ENCODE results near the gene POT1.
"Not testable (repeated sequence)": the region's sequence is repeated elsewhere in the genome, so short reads cannot be mapped to it uniquely, and the experiment has no call there.

Gene POT1, protein sequence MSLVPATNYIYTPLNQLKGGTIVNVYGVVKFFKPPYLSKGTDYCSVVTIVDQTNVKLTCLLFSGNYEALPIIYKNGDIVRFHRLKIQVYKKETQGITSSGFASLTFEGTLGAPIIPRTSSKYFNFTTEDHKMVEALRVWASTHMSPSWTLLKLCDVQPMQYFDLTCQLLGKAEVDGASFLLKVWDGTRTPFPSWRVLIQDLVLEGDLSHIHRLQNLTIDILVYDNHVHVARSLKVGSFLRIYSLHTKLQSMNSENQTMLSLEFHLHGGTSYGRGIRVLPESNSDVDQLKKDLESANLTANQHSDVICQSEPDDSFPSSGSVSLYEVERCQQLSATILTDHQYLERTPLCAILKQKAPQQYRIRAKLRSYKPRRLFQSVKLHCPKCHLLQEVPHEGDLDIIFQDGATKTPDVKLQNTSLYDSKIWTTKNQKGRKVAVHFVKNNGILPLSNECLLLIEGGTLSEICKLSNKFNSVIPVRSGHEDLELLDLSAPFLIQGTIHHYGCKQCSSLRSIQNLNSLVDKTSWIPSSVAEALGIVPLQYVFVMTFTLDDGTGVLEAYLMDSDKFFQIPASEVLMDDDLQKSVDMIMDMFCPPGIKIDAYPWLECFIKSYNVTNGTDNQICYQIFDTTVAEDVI

DNA sequence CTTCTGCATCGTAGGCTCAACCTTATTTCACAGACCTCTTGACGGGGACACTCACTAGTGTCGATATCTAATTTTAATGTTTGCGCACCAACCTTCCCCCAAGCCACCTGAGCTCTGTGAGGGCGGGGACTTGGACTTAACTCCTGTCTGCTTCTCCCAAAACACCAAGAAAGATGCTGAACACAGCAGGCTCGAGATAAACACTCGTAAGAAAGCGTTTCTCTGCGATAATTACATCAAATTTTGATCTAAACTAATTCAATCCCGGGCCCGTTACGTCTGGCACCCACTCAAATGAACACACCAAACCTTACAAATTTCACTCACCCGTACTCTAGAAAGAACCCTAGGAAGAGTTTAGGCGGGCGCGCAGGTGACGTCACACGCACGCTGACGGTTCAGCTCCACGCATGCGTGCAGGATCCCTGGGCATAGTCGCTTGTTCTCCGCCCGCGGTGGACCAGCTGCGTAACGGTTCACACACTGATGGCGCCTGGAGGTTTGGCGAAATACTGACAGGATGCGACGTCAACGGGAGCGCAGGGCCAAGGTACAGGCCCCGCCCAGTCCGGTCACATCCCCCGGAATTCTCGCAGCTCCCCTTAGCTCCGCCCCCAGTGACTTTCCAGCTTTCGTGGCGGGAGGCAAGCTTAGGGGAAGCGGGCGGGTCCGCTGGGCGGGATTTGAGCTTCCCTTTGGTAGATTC lies at the start of gene POT1:
Gene POT1, minus strand, starts transcription at position 359 of the 706 bp plus-strand sequence. CDS start 32,652 bp downstream, outside the sequence.
- peak; percentile 98 for DNase-seq

DNA sequence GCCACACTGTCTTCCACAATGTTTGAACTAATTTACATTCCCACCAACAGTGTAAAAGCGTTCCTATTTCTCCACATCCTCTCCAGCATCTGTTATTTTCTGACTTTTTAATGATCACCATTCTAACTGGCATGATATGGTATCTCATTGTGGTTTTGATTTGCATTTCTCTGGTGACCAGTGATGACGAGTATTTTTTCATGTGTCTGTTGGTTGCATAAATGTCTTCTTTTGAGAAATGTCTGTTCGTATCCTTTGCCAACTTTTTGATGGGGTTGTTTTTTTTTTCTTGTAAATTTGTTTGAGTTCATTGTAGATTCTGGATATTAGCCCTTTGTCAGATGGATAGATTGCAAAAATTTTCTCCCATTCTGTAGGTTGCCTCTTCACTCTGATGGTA lies 45.5 kb upstream of the POT1 start:
- DNase-seq, result not testable (repeated sequence)

DNA sequence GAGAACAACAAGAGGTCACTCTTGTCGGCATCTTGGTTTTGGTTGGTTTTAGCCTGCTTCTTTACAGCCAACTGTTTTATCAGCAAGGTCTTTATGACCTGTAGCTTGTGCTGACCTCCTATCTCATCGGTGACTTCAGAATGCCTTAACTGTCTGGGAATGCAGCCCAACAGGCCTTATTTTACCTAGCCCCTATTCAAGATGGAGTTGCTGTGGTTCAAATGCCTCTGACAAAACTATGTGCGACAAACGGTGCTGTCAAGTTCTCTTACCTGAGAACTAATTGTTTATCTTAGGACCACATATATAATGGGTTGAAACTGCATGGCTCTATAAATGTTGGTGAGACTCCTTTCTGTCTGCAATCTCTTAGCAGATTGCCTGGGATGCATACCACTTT lies 35.9 kb upstream of the POT1 start:
- no peak for DNase-seq

DNA sequence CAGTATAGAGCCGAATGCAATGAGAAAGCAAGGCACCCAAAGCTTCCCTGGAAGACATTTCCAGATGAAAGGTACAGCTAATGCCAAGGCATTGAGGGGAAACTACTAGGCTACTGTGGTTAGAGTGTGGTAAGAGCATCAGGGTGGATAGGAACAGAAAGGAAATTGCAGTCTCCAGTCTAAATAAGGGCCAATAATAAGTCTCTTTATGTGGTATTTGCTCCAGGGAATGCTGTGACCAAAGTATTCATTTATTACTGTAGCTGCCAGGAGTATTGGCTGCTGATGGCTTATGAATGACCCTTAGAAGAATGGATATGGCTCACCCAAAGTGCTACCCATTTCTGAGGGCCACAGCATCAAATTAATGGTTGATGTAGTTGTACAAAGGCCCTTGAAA lies 30.1 kb upstream of the POT1 start:
- no peak for DNase-seq

DNA sequence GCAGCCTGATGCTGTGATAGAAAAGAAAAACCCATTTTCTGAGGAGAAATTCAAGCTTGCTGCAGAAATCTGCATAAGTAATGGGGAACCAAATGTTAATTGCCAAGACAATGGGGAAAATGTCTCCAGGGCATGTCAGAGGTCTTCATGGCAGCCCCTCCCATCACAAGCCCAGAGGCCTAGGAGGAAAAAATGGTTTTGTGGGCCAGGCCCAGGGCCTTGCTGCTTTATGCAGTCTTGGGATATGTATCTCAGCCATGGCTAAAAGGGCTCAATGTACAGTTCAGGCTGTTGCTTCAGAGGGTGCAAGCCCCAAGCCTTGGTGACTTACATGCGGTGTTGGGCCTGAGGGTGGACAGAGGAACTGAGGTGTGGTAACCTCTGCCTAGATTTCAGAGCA lies 28.3 kb upstream of the POT1 start:
- not testable (repeated sequence) for DNase-seq

DNA sequence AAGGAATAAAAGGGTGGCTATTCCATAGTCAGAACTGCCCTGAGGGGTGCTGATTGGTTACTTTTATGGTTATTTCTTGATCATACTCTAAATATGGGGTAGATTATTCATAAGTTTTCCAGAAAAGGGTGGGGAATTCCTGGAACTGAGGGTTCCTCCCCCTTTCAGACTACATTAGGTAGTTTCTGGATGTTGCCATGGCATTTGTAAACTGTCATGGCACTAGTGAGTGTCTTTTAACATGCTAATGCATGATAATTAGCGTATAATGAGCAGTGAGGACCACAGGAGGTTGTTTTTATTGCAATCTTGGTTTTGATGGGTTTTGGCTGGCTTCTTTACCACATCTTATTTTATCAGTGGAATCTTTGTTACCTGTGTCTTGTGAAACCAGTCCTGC lies 26.5 kb upstream of the POT1 start:
- no peak for DNase-seq

DNA sequence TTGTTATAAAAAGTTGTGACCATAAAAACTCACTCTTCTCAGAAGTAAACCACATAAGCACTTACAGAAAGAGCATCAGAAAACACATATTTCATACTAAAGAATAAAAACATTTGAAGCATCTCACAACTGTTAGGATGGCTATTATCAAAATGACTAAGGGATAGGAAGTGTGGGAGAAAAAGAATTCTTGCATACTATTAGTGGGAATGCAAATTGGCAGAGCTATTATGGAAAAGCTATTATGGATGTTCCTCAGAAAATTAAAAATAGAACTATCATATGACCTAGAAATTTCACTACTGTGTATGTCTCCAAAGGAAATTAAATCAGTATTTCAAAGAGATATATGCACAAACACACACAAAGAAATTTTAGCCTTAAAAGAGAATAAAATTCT lies 25.2 kb upstream of the POT1 start:
- no peak for DNase-seq

DNA sequence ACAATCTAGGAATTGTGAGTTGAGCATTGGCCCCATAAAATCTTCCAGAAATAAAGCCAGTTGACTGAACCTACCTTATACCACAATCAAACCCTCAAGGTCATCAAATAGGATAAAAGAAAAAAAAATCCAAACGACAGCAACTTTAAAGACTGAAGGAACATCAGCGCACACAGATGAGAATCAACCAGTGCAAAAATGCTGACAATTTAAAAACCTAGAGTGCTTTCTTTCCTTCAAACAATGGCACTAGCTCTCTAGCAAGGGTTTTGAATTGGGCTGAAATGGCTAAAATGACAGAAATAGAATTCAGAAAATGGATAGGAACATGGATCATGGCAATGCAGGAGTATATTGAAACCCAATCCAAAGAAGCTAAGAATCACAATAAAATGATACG lies 16.1 kb upstream of the POT1 start:
- DNase-seq, result no peak

DNA sequence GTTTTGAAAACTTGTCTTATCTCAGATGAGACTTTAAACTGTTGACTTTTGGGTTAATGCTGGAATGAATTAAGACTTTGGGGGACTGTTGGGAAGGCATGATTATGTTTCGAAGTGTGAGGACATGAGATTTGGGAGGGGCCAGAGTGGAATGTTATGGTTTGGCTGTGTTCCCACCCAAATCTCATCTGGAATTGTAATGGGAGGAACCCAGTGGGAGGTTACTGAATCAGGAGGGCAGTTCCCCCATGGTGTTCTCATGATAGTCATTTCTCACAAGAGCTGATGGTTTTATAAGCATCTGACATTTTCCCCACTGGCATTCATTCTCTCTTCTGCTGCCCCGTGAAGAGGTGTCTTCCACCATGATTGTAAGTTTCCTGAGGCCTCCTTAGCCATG lies 13.8 kb upstream of the POT1 start:
- DNase-seq, result no peak

DNA sequence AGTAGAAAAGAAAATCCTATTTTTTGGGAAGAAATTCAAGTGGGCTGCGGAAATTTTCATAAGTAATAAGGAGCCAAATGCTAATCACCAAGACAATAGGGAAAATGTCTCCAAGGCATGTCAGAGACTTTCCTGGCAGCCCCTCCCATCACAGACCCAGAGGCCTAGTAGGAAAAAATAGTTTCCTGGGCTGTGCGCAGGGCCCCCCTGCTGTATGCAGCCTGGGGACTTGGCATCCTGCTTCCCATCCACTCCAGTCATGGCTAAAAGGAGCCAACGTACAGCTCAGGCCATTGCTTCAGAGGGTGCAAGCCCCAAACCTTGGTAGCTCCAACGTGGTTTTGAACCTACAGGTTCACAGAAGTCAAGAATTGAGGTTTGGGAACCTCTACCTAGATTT lies 12.8 kb upstream of the POT1 start:
- DNase-seq, result no peak

DNA sequence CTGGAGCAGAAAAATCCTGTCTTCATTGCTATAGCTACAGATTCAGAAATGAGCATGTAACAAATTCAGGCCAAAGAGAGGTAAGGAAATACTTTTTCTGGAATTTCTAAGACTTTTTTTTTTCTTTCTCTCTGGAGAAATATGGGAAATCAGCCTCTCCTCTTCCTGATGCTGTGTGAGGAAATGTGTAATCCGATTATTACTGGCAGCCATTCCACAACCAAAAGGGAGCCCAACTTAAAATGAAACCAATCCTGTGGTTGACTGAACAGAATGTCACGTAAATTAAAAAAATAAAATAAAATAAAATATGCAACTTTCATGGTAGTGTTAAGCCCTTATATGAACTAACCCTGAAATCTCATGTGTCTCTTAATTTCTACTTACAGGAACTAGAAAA lies 10.7 kb upstream of the POT1 start:
- no peak for DNase-seq

DNA sequence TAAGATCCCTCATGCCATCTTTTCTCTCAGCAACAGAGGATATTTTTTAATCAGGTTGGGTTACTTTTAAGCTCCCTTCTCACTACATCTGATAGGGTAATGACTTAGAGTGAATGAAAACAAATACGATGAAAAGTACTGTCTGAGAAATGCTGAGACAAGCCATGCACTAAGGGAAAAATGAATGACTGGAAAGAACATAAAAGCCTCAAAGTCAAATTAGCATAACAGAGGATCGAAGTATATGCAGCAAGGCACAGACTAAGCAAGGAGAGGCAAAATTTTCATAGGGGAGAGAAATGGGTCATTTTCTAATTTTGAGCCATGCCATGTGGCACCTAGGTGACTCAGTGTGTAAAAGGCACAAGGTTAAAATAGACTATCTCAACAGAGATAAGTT lies 8.5 kb upstream of the POT1 start:
- DNase-seq, result no peak

DNA sequence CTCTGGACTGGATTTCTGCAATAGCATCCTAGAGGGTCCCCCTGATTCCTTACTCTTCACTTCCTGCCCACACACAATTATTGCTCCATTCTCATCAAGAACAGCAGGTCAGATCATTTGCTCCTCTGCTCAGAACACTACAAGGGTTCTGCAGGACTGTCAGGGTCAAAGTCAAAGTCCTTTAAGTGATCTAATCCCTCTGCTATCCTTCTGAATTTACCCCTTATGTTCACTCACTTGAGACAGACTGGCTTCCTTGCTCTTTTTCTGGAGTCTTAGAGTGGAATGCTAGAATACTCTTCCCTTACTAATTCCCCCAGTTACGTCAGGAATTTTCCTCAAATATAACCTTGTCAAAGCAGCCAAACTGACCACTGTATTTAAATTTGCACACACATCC lies 7.5 kb upstream of the POT1 start:
- no peak for DNase-seq

DNA sequence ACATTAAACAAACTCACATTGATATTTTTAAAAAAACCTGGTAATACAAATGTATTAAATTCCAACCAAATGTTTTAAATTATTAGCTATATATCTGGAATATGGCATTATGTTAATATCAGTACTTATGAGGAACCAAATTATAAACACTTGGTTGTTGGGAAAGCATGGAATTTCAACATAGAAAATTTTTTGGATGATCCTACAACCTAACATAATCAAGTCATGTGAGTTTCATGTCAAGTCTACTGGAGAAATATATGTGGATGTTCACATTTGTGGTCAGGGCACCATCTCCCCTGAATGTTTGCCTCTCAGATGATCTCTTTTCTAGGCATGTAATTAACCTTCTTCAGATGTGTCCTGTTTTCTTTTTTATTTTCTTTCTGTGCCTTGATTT lies 5.2 kb upstream of the POT1 start:
- DNase-seq, result no peak

DNA sequence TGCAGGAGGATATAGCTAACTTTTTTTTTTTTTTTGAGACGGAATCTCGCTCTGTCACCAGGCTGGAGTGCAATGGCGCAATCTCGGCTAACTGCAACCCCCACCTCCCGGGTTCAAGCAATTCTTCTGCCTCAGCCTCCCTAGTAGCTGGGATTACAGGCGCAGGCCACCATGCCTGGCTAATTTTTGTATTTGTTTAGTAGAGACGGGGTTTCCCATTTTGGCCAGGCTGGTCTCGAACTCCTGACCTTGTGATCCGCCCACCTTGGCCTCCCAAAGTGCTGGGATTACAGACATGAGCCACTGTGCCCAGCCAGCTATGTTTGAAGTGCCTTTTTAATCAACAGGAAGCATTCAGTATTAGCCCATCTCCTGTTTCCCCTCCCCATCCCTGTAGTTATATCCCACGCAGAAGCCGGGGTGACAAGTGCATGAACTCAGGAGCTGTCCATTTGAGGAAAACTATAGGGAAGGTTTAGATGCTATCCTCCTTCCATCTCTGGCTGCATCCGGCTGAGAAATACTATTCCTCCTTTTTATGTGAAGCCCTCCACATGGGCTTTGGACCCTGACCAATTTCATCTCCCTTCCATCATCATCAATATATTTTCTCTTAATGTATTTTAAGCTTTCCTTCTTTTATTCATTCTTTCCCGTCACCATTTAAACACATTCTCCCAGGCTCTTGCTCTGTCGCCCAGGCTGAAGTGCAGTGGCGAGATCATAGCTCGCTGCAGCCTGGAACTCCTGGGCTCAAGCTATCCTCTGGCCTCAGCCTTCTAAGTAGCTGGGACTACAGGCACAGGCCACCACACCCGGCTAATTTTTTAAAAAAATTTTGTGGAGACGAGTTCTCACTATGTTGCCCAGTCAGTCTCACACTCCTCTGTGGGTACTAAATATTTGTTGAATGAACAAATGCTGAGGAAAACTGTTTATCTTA lies 1.3 kb upstream of the POT1 start:
- no peak for DNase-seq

DNA sequence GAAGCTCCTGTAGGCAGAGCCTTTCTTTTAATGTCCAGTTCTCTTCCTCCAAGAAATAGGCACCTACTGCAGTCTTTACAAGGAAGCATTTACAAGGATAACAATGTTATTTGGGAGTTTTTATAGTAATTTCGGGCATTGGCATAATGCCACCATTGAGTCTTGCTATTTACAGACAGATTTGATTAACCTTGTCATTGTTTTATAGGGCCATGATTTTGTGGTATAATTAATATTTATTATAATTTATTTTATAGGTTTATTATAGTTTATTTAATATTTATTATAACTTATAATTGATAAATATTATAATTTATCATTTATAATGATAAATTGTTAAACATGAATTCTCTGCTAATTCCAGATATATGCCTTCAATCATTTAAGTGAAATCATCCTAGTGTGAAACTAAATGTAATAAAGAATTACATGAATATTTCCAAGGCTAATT lies 573 bp upstream of the POT1 start:
- no peak for DNase-seq

DNA sequence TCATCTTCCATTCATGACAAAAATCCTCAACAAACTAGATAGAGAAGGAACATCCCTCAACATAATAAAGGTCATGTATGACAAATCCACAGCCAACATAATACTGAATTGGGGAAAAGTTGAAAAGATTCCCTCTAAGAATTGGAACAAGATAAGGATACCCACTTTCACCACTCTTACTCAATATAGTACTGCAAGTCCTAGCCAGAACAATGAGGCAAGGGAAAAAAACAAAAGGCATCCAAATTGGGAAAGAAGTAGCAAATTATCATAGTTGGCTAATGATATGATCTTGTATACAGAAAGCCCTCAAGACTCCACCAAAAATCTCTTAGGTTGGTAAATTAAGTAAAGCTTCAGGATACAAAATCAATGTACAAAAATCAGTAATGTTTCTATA lies 4.7 kb downstream of the POT1 start:
- DNase-seq, result no peak

DNA sequence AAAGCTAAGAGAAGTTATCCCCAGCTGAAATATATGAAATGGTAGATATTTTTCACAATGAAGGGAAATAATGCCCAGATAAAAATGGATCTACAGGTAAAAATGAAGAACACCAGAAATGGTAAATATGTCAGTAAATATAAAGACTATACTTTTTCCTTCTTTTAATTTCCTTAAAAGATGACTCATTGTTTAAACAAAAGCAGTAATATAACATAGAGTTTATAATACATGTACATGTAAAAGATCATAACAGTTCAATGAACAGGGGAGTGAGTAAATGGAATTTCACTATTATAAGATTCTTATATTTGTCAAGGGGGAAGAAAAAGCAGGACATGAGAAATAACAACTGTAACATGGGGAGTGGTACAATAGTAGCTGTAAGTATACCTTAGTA lies 7.4 kb downstream of the POT1 start:
- DNase-seq, result no peak

DNA sequence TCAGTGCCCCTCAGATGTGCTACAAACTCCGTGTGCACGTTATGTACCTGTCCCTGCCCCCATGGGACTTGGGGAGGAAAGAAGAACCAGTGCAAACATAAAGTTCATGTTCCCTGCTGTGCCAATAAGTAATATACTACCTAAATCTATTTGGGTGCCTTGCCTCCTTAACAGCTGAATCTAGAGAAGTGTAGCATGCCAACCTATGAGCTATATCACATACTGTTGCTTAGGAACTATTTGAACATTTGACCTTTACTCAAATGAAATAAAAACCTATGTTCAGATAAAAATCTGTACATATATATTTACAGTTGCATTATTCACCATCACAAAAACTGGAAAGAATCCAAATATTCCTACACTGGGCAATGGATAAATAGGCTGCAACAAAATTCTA lies 9.8 kb downstream of the POT1 start:
- no peak for DNase-seq

DNA sequence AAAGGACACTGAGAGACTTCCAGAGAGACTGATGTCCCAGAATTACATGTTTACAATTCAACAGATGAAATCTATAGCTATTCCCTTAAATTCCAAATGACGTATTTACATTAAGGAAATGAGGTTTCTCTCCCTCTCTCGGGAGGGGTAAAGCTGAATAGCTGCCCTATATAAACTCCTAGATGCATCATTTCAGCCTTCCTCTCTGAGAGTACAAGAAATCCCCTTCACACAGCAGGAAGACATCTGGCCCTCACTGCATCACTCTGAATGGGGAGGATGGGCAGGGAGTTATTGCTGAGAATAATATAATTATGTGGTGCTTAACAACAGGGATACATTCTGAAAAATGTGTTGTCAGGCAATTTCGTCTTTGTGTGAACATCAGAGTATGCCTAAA lies 11.0 kb downstream of the POT1 start:
- no peak for DNase-seq

DNA sequence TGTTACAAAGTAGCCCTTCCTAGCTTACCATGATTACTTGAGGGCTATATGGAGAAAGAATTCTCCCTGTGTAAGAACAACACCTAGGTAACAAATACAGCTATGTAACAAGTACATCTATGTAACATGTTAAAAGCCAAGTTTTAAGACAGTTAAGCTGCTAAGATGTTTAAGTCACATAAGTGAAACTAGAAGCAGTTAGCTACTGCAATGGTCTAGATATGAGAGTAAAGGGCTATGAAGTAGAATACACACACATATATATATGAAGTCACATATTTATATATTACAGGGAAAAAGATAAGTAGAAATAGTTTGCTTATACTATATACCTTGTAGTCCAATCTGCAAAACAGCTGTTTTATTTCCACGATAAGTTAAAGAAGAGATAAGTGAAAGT lies 14.4 kb downstream of the POT1 start:
- DNase-seq, result no peak

DNA sequence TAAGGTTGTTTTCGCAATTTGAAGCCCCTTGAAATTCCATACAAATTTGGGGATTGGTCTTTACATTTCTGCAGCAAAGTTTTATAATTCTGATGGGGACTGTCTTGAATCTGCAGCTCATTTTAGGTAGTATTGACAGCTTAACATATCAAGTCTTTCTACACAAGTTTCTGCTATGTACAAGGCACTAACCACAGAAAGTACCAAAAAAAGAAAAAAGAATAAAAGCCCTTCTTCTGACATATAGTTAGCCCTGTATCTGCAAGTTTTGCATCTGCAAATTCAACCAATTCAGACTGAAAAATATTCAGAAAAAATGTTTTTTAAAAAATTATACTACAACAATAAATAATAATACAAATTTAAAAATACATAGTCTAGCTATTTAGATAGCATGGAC lies 15.3 kb downstream of the POT1 start:
- no peak for DNase-seq

DNA sequence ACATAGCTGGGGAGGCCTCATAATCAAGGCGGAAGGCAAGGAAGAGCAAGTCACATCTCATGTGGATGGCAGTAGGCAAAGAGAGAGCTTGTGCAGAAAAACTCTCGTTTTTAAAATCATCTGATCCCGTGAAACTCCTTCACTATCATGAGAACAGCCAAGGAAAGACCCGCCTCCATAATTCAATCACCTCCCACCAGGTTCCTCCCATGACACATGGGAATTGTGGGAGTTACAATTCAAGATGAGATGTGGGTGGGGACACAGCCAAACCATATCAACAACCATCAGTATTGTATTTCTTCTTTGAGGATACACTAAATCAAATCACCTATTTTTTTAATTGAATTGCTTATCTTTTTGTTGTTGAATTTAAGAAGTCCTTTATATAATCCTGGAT lies 16.7 kb downstream of the POT1 start:
- DNase-seq, result no peak
